Measurements from ENCODE around the gene EIF3M.

The EIF3M gene

DNA sequence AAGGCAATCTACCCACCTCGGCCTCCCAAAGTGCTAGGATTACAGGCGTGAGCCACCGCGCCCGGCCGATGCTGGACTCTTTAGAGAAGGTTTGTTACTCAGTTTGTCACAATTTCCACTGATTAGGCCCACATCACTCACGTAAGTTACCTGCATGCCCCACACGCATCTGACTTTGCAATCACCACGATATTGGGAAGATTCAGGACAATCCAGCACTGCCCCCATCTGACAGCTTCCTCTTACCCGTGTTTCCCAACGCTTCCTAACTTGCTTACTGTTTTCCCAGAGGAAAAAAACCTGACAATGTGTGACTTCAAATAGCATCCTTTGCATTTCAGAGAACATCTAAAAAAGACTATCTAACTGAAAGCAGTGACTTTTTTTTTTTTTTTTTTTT is 21.8 kb upstream of the EIF3M start:
- TF ChIP-seq, protein P1, sequence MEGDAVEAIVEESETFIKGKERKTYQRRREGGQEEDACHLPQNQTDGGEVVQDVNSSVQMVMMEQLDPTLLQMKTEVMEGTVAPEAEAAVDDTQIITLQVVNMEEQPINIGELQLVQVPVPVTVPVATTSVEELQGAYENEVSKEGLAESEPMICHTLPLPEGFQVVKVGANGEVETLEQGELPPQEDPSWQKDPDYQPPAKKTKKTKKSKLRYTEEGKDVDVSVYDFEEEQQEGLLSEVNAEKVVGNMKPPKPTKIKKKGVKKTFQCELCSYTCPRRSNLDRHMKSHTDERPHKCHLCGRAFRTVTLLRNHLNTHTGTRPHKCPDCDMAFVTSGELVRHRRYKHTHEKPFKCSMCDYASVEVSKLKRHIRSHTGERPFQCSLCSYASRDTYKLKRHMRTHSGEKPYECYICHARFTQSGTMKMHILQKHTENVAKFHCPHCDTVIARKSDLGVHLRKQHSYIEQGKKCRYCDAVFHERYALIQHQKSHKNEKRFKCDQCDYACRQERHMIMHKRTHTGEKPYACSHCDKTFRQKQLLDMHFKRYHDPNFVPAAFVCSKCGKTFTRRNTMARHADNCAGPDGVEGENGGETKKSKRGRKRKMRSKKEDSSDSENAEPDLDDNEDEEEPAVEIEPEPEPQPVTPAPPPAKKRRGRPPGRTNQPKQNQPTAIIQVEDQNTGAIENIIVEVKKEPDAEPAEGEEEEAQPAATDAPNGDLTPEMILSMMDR (IDR thresholded peaks at IDR 0.05; ENCODE audit: low read depth, low read length), result no peak

DNA sequence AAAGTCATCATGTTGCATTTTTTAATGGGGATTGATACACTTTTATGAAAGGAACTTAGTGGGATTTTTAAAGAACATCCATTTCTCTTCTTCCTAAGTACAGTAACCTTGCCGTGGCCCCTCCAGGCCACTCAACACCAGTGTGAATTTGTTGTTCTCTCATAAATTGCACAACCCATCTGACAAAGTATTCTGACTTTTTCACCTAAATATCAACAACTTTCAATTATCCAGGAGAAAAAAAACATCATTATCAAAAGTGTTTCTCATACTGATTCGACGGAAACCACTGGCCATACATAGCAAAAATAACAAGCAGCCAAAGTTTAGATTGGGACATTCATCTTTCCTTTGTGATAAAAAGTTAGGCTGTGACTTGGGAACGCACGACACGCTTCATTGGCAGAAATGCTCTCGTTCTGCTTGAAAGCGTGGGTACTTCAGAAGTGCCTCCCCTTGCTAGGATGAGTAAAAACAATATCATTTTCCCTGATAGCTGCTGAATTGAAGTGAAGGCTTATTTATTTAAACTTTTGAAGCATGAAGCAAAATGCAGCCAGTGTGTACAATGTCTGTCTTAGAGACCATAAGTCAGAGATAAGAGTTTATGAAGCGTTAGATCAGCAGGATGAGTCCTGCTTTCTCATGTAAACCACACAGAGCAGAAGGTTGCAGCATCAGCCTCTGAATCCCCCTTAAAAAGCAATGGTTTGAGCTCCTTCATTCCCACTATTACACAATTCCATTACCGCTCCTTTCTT is 20.6 kb upstream of the EIF3M start:
- peak in 1 of 2 donors; percentile 36 for DNase-seq (ENCODE audit: low read depth in 2 of 2)
- H3K4me3 ChIP-seq (replicated peaks in 1 of 2; ENCODE audit: low read depth in 2 of 2, low read length in 2 of 2), result no peak overlapping the region
- TF ChIP-seq, protein P1 (IDR thresholded peaks at IDR 0.05; ENCODE audit: low read depth, low read length), result no peak

More for the DNA sequence above, 21.8 kb upstream of the EIF3M start:
- H3K4me3 ChIP-seq (replicated peaks in 1 of 2; ENCODE audit: low read depth in 2 of 2, low read length in 2 of 2), result no peak overlapping the region
- no peak for DNase-seq (ENCODE audit: low read depth in 2 of 2)

DNA sequence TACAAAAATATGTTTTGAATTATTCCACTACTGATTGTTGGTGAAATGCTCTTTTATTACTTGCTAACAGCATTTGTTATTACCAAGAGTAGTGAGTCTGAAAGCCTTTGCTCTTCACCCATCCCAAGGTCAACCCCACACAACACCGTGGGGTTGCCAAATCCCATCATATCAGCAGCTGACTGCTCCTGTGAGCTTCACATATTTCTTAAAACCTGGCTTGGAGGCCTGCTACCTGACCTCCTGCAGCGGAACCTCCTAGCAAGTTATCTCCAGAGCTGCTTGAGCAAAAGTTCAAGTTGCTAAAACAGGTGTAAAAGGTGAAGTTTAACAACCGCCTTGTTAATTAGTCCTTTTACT is 20.1 kb upstream of the EIF3M start:
- H3K4me3 ChIP-seq (replicated peaks in 1 of 2; ENCODE audit: low read depth in 2 of 2, low read length in 2 of 2), result no peak overlapping the region
- no peak for DNase-seq (ENCODE audit: low read depth in 2 of 2)
- TF ChIP-seq, protein P1 (IDR thresholded peaks at IDR 0.05; ENCODE audit: low read depth, low read length), result no peak

DNA sequence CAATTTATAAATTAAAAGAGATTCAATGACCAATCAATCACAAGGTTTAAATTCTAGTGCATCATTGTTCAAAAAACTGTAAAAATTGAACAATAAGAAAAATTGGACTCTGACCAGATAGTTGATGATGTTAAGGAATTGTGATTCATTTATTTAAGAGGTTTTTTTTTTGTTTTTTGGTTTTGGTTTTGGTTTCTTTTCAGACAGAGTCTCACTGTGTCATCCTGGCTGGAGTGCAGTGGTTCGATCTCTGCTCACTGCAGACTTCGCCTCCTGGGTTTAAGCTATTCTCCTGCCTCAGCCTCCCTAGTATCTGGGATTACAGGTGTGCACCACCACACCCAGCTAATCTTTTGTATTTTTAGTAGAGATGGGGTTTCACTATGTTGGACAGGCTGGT is 17.1 kb upstream of the EIF3M start:
- no peak overlapping the region for H3K4me3 ChIP-seq (replicated peaks in 1 of 2; ENCODE audit: low read depth in 2 of 2, low read length in 2 of 2)
- TF ChIP-seq, protein P1 (IDR thresholded peaks at IDR 0.05; ENCODE audit: low read depth, low read length), result no peak
- no peak for DNase-seq (ENCODE audit: low read depth in 2 of 2)

DNA sequence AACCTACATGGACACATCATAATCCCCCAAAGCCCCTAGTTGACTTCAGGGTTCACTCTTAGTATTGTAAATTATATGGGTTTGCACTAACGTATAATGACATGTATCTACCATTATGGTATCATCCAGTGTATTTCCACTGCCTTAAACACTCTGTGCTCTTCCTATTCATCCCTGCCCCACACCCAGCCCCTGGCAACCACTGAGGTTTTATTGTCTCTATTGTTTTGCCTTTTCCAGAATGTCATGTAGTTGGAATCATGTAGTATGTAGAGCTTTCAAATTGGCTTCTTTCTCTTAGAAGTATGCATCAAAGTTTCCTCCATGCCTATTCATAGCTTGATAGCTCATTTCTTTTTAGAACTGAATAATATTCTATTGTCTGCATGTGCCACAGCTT is 16.5 kb upstream of the EIF3M start:
- no peak for DNase-seq (ENCODE audit: low read depth in 2 of 2)
- TF ChIP-seq, protein P1 (IDR thresholded peaks at IDR 0.05; ENCODE audit: low read depth, low read length), result no peak
- no peak overlapping the region for H3K4me3 ChIP-seq (replicated peaks in 1 of 2; ENCODE audit: low read depth in 2 of 2, low read length in 2 of 2)

DNA sequence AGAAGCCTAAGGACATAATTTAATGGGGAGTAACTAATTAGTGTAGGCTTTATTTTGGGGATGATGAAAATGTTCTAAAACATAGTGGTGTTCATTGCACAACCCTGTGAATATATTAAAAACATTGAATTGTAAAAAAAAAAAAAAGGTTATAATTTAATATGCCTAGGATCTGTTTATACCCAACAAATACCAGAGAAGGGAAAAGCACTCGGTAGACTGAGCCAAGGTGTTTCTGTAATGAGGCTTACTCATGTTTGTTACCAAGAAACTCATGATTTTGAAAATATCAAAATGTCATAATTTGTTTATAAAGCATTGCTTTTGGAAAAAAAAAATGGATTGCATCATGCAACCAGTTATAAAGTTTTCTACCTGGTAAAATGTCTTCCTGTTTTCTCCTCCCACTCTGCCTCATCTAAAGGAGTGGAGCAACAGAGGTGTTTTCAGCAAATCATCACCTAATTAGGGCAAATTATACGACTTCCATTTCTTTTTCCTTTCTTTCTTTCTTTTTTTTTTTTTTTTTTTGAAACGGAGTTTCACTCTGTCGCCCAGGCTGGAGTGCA is 14.2 kb upstream of the EIF3M start:
- H3K4me3 ChIP-seq (replicated peaks in 1 of 2; ENCODE audit: low read depth in 2 of 2, low read length in 2 of 2), result no peak overlapping the region
- no peak for DNase-seq (ENCODE audit: low read depth in 2 of 2)
- TF ChIP-seq, protein P1 (IDR thresholded peaks at IDR 0.05; ENCODE audit: low read depth, low read length), result no peak

All from cardiac fibroblast (primary cell).